Lower leg skin (tissue), 3 donors: Measurements from ENCODE around the gene SPAG9.

Source experiments
- POLR2A ChIP-seq, 2 donors: fragments of 450-650 bp; IDR thresholded peaks; one replicate each; pipeline ENCODE4 v1.6.1; 2016 to 2017; ENCODE audit warnings: antibody characterized with exemption in 2 of 2, mild to moderate bottlenecking in 1 of 2, moderate library complexity in 1 of 2
- TF ChIP-seq, protein P1 (sequence below), 3 donors: fragments of 450-650 bp; IDR thresholded peaks; one replicate each; pipeline ENCODE4 v1.5.1; 2016; ENCODE audit warnings: antibody characterized with exemption in 3 of 3, mild to moderate bottlenecking in 3 of 3, moderate library complexity in 2 of 3

DNA sequence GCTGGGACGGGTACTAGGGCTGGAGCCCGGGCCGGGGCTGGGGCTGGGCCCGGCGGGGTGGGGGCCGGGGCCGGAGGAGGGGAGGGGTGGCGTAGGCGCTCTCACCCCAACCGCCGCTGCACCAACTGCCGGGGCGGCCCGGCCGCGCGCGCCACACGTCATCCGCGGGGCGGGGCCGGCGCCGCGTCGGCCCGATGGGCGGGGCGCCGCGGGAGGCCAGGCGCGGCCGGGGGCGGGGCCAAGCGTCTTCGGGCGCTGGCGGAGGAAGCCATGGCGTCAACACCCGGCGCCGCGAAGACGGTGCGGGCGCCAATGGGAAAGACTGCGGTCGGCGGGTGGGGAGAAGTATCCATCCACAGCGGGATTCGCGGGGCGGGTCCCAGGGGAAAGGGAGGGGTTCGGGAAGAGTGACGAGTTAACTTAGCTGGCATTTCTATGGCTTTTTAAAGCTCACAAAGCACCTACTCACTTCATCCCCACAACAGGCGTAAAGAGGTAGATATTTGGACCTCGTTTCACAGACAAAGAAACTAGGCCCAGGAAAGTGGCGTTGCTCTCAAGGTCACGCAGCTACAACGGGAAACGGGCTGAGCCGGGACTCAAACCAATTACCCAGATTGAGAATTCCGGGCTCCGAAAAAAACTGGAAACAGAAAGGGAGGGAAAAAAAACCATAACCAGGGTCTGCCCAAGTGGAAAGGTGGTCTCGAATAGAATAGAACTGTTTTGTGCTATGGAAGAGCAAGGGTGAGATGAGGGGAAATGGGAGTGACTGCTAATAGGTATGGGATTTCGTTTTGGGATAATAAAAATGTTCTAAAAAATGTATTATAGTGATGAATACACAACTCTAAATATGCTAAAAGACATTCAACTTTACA lies at the start of gene SPAG9:
- TF ChIP-seq, protein P1, sequence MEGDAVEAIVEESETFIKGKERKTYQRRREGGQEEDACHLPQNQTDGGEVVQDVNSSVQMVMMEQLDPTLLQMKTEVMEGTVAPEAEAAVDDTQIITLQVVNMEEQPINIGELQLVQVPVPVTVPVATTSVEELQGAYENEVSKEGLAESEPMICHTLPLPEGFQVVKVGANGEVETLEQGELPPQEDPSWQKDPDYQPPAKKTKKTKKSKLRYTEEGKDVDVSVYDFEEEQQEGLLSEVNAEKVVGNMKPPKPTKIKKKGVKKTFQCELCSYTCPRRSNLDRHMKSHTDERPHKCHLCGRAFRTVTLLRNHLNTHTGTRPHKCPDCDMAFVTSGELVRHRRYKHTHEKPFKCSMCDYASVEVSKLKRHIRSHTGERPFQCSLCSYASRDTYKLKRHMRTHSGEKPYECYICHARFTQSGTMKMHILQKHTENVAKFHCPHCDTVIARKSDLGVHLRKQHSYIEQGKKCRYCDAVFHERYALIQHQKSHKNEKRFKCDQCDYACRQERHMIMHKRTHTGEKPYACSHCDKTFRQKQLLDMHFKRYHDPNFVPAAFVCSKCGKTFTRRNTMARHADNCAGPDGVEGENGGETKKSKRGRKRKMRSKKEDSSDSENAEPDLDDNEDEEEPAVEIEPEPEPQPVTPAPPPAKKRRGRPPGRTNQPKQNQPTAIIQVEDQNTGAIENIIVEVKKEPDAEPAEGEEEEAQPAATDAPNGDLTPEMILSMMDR (IDR thresholded peaks at IDR 0.05) = no peak
- peak in 1 of 2 donors; percentile 68 for TF ChIP-seq POLR2A (IDR thresholded peaks at IDR 0.05)
